ENCODE data around the gene CAP2. TPM values are rescaled to one million over a fixed set of nuclear protein-coding genes. Genes with fewer than 3 reads are reported as not detected.
A peak's percentile ranks its signal among the peaks of the same experiment; 100 is the strongest.

The CAP2 gene
- total RNA-seq, 1 donor from 2014 or later: 21.8 TPM

GRCh38 chr6:17454316-17455005, 61.1 kb downstream of the CAP2 start:
- H3K27ac Mint-ChIP-seq (ENCODE audit: unreplicated experiment): peak overlapping the region; percentile 63

DNA sequence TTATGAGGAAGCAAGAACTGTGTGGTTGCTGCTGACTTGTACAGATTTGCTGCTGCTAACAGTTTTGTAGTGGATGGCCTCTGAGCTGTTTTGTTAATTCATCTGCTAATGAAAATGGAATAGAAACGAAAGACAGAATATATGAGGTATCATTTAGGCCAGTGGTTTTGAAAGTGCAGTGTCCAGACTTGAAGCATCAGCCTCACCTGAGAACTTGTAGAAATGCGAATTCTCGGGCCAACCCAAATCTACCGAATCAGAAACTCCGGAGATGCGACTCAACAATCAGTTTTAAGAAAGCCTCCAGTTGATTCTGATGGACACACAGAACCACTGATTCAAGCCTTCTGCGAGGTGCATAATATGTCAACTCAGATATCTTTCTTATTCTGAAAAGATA, 62.5 kb downstream of the CAP2 start:
- no peak overlapping the region for H3K27ac Mint-ChIP-seq (ENCODE audit: unreplicated experiment)
- H3K9me3 Mint-ChIP-seq: no peaks in the 10 kb centered on the region
- no peak overlapping the region for H3K4me3 Mint-ChIP-seq
- no peak for DNase-seq (ENCODE audit: low read depth, low spot score)
- peaks cover 23% of the 10 kb centered on the region for H3K36me3 Mint-ChIP-seq (ENCODE audit: low read depth)
- peaks cover 27% of the 10 kb centered on the region for H3K4me1 Mint-ChIP-seq
- no peaks in the 10 kb centered on the region for H3K27me3 Mint-ChIP-seq (ENCODE audit: low read depth)
- TF ChIP-seq, protein P1, sequence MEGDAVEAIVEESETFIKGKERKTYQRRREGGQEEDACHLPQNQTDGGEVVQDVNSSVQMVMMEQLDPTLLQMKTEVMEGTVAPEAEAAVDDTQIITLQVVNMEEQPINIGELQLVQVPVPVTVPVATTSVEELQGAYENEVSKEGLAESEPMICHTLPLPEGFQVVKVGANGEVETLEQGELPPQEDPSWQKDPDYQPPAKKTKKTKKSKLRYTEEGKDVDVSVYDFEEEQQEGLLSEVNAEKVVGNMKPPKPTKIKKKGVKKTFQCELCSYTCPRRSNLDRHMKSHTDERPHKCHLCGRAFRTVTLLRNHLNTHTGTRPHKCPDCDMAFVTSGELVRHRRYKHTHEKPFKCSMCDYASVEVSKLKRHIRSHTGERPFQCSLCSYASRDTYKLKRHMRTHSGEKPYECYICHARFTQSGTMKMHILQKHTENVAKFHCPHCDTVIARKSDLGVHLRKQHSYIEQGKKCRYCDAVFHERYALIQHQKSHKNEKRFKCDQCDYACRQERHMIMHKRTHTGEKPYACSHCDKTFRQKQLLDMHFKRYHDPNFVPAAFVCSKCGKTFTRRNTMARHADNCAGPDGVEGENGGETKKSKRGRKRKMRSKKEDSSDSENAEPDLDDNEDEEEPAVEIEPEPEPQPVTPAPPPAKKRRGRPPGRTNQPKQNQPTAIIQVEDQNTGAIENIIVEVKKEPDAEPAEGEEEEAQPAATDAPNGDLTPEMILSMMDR (conservative IDR thresholded peaks at IDR 0.05): no peak

More at GRCh38 chr6:17454316-17455005, 61.1 kb downstream of the CAP2 start:
- Mint-ChIP-seq H3K36me3 (ENCODE audit: low read depth) (peaks cover 23% of the 10 kb centered on the region), H3K4me3 (no peak overlapping the region), H3K9me3 (no peaks in the 10 kb centered on the region), H3K4me1 (peaks cover 27% of the 10 kb centered on the region), H3K27me3 (ENCODE audit: low read depth) (no peaks in the 10 kb centered on the region)
- DNase-seq (ENCODE audit: low read depth, low spot score): no peak
- TF ChIP-seq, protein P1 (conservative IDR thresholded peaks at IDR 0.05): no peak

GRCh38 chr6:17456711-17457110, 63.3 kb downstream of the CAP2 start:
- H3K27me3 Mint-ChIP-seq (ENCODE audit: low read depth): no peaks in the 10 kb centered on the region
- H3K27ac Mint-ChIP-seq (ENCODE audit: unreplicated experiment): no peak overlapping the region
- no peak for DNase-seq (ENCODE audit: low read depth, low spot score)
- no peak overlapping the region for H3K4me3 Mint-ChIP-seq
- TF ChIP-seq, protein P1 (conservative IDR thresholded peaks at IDR 0.05): no peak
- peaks cover 27% of the 10 kb centered on the region for H3K4me1 Mint-ChIP-seq
- no peaks in the 10 kb centered on the region for H3K9me3 Mint-ChIP-seq
- peaks cover 23% of the 10 kb centered on the region for H3K36me3 Mint-ChIP-seq (ENCODE audit: low read depth)

DNA sequence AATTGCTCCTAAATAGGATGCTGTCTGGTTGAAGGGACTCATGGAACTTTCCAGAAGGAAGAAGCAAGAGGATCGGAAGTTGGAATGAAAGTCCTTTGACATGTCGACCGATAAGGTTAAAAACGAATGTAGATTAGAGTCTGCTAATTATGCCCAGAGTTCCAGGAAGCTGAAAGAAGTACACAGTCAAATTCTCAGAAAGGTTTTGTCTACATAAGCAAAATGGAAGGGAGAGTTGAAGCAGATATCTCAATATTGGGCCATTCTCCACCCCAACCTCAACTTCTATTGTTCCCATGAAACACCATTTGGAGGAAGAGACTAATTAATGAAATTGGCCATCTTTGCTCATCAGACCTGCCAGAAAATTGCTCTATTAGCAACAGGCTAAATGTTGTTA, 64.0 kb downstream of the CAP2 start:
- TF ChIP-seq, protein P1 (conservative IDR thresholded peaks at IDR 0.05): no peak
- Mint-ChIP-seq H3K27me3 (ENCODE audit: low read depth) (no peaks in the 10 kb centered on the region), H3K27ac (ENCODE audit: unreplicated experiment) (no peak overlapping the region), H3K9me3 (no peaks in the 10 kb centered on the region), H3K4me3 (no peak overlapping the region), H3K4me1 (peaks cover 27% of the 10 kb centered on the region), H3K36me3 (ENCODE audit: low read depth) (peaks cover 25% of the 10 kb centered on the region)
- no peak for DNase-seq (ENCODE audit: low read depth, low spot score)

DNA sequence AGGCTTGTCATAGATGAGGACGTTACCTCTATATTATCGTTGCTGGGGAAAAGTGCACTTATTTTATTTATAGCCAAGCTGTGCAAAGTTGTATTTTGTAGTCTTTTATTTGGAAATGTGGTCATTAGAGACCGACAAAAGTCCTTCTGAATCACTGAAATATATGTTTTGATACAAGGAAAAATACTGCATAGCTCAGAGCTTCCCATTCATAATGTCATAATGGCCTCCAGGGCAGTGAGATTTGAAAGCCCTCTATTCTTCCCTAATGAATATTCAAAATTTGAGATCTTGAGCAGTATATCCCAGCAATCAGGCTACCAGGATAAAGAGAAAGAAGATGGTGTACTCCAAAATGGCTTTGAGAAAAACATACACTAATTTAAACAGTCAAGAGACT, 64.6 kb downstream of the CAP2 start:
- peaks cover 23% of the 10 kb centered on the region for H3K36me3 Mint-ChIP-seq (ENCODE audit: low read depth)
- TF ChIP-seq, protein P1 (conservative IDR thresholded peaks at IDR 0.05): no peak
- H3K27ac Mint-ChIP-seq (ENCODE audit: unreplicated experiment): no peak overlapping the region
- no peak for DNase-seq (ENCODE audit: low read depth, low spot score)
- no peaks in the 10 kb centered on the region for H3K9me3 Mint-ChIP-seq
- peaks cover 27% of the 10 kb centered on the region for H3K4me1 Mint-ChIP-seq
- no peaks in the 10 kb centered on the region for H3K27me3 Mint-ChIP-seq (ENCODE audit: low read depth)
- H3K4me3 Mint-ChIP-seq: no peak overlapping the region

Measured in neural crest cell (in vitro differentiated cells).